ENCODE measurements around the gene BUB3.

Gene BUB3

GRCh38 chr10:123154092-123154710 is at the start of gene BUB3:
BUB3 (plus strand) TSS chr10:123154402; CDS start chr10:123154918, 516 bp downstream.
- peak; percentile 88 for DNase-seq (ENCODE audit: low read depth)

GRCh38 chr10:123109466-123109865 is 44.7 kb upstream of the BUB3 start:
- no peak for DNase-seq (ENCODE audit: low read depth)

- no peak for DNase-seq (ENCODE audit: low read depth)
Observed at GRCh38 chr10:123117644-123118417, 36.4 kb upstream of the BUB3 start.

GRCh38 chr10:123119081-123119480 is 35.1 kb upstream of the BUB3 start:
- DNase-seq (ENCODE audit: low read depth) = no peak

- DNase-seq (ENCODE audit: low read depth) = no peak
Observed at GRCh38 chr10:123126246-123126645, 28.0 kb upstream of the BUB3 start.

GRCh38 chr10:123129618-123130271 is 24.5 kb upstream of the BUB3 start:
- DNase-seq (ENCODE audit: low read depth) = no peak

GRCh38 chr10:123132576-123133477 is 21.4 kb upstream of the BUB3 start:
- DNase-seq (ENCODE audit: low read depth) = peak; percentile 71

- no peak for DNase-seq (ENCODE audit: low read depth)
Observed at GRCh38 chr10:123133541-123134342, 20.5 kb upstream of the BUB3 start.

GRCh38 chr10:123134343-123134914 is 19.8 kb upstream of the BUB3 start:
- DNase-seq (ENCODE audit: low read depth) = no peak

GRCh38 chr10:123134915-123135414 is 19.2 kb upstream of the BUB3 start:
- DNase-seq (ENCODE audit: low read depth) = no peak

GRCh38 chr10:123135415-123136141 is 18.6 kb upstream of the BUB3 start, which contains the start of gene HMX3:
HMX3 (plus strand) TSS chr10:123135970; CDS start chr10:123136051, 81 bp downstream.
- DNase-seq (ENCODE audit: low read depth) = no peak

GRCh38 chr10:123136221-123136805 is 17.9 kb upstream of the BUB3 start:
- no peak for DNase-seq (ENCODE audit: low read depth)

GRCh38 chr10:123136806-123137642 is 17.2 kb upstream of the BUB3 start:
- no peak for DNase-seq (ENCODE audit: low read depth)

GRCh38 chr10:123139165-123139520 is 15.1 kb upstream of the BUB3 start:
- no peak for DNase-seq (ENCODE audit: low read depth)

GRCh38 chr10:123139521-123140163 is 14.6 kb upstream of the BUB3 start:
- DNase-seq (ENCODE audit: low read depth) = no peak

GRCh38 chr10:123140164-123140982 is 13.8 kb upstream of the BUB3 start:
- DNase-seq (ENCODE audit: low read depth) = no peak

- no peak for DNase-seq (ENCODE audit: low read depth)
Observed at GRCh38 chr10:123140983-123141390, 13.2 kb upstream of the BUB3 start.
